ENCODE measurements around the gene SMIM20. TPM values are rescaled to one million over a fixed set of nuclear protein-coding genes. Genes with fewer than 3 reads are reported as not detected.

The SMIM20 gene
- total RNA-seq, 2 donors from 2014 or later = 12.1 to 19.0 TPM

- Mint-ChIP-seq H3K36me3 (no peaks in the 10 kb centered on the region), H3K27ac (no peak overlapping the region), H3K4me3 (no peak overlapping the region), H3K27me3 (peaks cover 13 to 28% of the 10 kb centered on the region in 2 donors), H3K4me1 (ENCODE audit: low read depth in 2 of 2) (peaks cover 0 to 3% of the 10 kb centered on the region in 2 donors), H3K9me3 (no peaks in the 10 kb centered on the region)
- DNase-seq (ENCODE audit: low spot score) = no peak
- ATAC-seq = no peak
Measured at GRCh38 chr4:25966171-25966570, 52.2 kb downstream of the SMIM20 start.

GRCh38 chr4:25969374-25970155 lies 55.5 kb downstream of the SMIM20 start:
- no peak for DNase-seq (ENCODE audit: low spot score)
- H3K27me3 Mint-ChIP-seq = peaks cover 13 to 33% of the 10 kb centered on the region in 2 donors
- H3K27ac Mint-ChIP-seq = no peak overlapping the region
- H3K4me3 Mint-ChIP-seq = no peak overlapping the region
- H3K9me3 Mint-ChIP-seq = no peaks in the 10 kb centered on the region
- peaks cover 0 to 3% of the 10 kb centered on the region in 2 donors for H3K4me1 Mint-ChIP-seq (ENCODE audit: low read depth in 2 of 2)
- H3K36me3 Mint-ChIP-seq = no peaks in the 10 kb centered on the region
- ATAC-seq = no peak

GRCh38 chr4:25970226-25970675 lies 56.2 kb downstream of the SMIM20 start:
- no peaks in the 10 kb centered on the region for H3K9me3 Mint-ChIP-seq
- H3K27me3 Mint-ChIP-seq = peaks cover 13 to 30% of the 10 kb centered on the region in 2 donors
- ATAC-seq (no peak), DNase-seq (ENCODE audit: low spot score) (no peak)
- H3K4me1 Mint-ChIP-seq (ENCODE audit: low read depth in 2 of 2) = peaks cover 0 to 3% of the 10 kb centered on the region in 2 donors
- H3K36me3 Mint-ChIP-seq = no peaks in the 10 kb centered on the region
- H3K4me3 Mint-ChIP-seq = no peak overlapping the region
- no peak overlapping the region for H3K27ac Mint-ChIP-seq

GRCh38 chr4:25970691-25971432 lies 56.8 kb downstream of the SMIM20 start:
- Mint-ChIP-seq H3K27me3 (peaks cover 13 to 26% of the 10 kb centered on the region in 2 donors), H3K36me3 (no peaks in the 10 kb centered on the region), H3K4me3 (no peak overlapping the region), H3K27ac (no peak overlapping the region), H3K4me1 (ENCODE audit: low read depth in 2 of 2) (peaks cover 0 to 3% of the 10 kb centered on the region in 2 donors), H3K9me3 (no peaks in the 10 kb centered on the region)
- ATAC-seq (no peak), DNase-seq (ENCODE audit: low spot score) (no peak)

DNA sequence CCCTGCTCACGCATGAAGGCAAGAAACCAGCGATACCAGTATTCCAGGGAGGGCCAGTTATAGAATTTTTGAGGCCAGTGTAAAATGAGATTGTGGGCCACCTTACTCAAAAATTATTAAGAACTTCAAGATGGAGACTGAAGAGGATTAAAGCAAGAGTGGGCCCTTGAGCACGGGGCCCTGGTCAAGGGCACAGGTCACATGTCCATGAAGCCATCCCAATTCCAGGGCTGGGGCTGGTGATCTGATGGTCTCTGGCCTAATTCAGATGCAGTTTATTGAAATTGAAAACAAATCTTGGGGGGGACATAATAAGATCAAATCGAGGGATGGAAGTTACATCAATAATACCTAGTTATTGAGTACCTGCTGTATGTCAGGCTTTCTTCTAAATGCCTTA lies 58.3 kb downstream of the SMIM20 start:
- Mint-ChIP-seq H3K36me3 (no peaks in the 10 kb centered on the region), H3K4me1 (ENCODE audit: low read depth in 2 of 2) (peaks cover 0 to 3% of the 10 kb centered on the region in 2 donors), H3K4me3 (no peak overlapping the region), H3K9me3 (no peaks in the 10 kb centered on the region), H3K27ac (no peak overlapping the region), H3K27me3 (peaks cover 13 to 19% of the 10 kb centered on the region in 2 donors)
- no peak for DNase-seq (ENCODE audit: low spot score)
- ATAC-seq = no peak

DNA sequence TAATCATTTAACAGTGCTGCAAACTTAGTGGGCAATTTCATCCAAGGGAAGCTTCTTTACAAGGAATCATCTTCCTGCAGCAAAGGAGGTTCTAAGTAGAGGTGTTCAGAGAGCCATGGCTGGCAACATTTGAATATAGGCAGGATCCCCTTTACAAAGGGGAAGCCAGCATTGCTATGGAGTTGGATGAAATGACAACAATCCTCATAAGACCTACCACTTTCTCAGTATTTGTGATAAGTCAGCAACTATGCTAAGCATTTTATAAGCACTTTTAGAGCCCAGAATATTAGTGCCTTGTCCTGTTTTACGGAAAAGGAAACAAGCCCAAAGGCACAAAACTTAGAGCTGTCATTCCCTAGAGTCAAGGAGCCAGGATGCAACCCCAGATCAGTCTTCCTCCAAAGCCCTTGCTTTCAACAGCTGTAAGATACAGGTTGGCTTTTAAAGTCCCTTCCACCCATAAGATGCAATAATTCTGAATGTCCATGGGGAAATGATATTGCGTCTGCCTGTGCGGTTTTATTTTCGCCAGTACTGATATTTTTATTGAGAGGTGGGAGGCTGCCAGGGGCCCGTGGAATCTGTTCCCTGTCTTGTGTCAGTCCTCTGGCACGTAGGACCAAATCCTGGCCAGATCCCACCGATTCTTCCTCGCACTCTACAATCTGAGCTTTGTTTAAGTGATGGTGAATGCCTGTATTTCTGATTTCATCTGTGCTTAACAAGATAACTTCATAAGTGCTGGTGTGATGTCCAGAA lies 59.1 kb downstream of the SMIM20 start:
- H3K27me3 Mint-ChIP-seq = peaks cover 13 to 17% of the 10 kb centered on the region in 2 donors
- ATAC-seq = no peak
- no peaks in the 10 kb centered on the region for H3K36me3 Mint-ChIP-seq
- H3K4me1 Mint-ChIP-seq (ENCODE audit: low read depth in 2 of 2) = peaks cover 0 to 3% of the 10 kb centered on the region in 2 donors
- no peak overlapping the region for H3K27ac Mint-ChIP-seq
- DNase-seq (ENCODE audit: low spot score) = no peak
- H3K9me3 Mint-ChIP-seq = no peaks in the 10 kb centered on the region
- no peak overlapping the region for H3K4me3 Mint-ChIP-seq

GRCh38 chr4:25976780-25977179 lies 62.8 kb downstream of the SMIM20 start:
- H3K27me3 Mint-ChIP-seq = peaks cover 0 to 8% of the 10 kb centered on the region in 2 donors
- no peak for ATAC-seq
- no peaks in the 10 kb centered on the region for H3K9me3 Mint-ChIP-seq
- H3K27ac Mint-ChIP-seq = no peak overlapping the region
- H3K4me3 Mint-ChIP-seq = no peak overlapping the region
- no peaks in the 10 kb centered on the region for H3K4me1 Mint-ChIP-seq (ENCODE audit: low read depth in 2 of 2)
- DNase-seq (ENCODE audit: low spot score) = no peak
- H3K36me3 Mint-ChIP-seq = no peaks in the 10 kb centered on the region

GRCh38 chr4:25977397-25978170 lies 63.6 kb downstream of the SMIM20 start:
- no peak for DNase-seq (ENCODE audit: low spot score)
- no peaks in the 10 kb centered on the region for H3K4me1 Mint-ChIP-seq (ENCODE audit: low read depth in 2 of 2)
- H3K27me3 Mint-ChIP-seq = peaks cover 0 to 7% of the 10 kb centered on the region in 2 donors
- no peaks in the 10 kb centered on the region for H3K36me3 Mint-ChIP-seq
- ATAC-seq = no peak
- H3K4me3 Mint-ChIP-seq = no peak overlapping the region
- H3K27ac Mint-ChIP-seq = no peak overlapping the region
- H3K9me3 Mint-ChIP-seq = no peaks in the 10 kb centered on the region

GRCh38 chr4:25978327-25978726 lies 64.3 kb downstream of the SMIM20 start:
- H3K4me1 Mint-ChIP-seq (ENCODE audit: low read depth in 2 of 2) = no peaks in the 10 kb centered on the region
- H3K27ac Mint-ChIP-seq = no peak overlapping the region
- H3K36me3 Mint-ChIP-seq = no peaks in the 10 kb centered on the region
- H3K4me3 Mint-ChIP-seq = no peak overlapping the region
- H3K9me3 Mint-ChIP-seq = no peaks in the 10 kb centered on the region
- peaks cover 0 to 7% of the 10 kb centered on the region in 2 donors for H3K27me3 Mint-ChIP-seq
- no peak for ATAC-seq
- DNase-seq (ENCODE audit: low spot score) = no peak

Other genes starting within 250 kb of the SMIM20 start
- gene SEL1L3, start 51.2 kb upstream of the SMIM20 start, total RNA-seq = 10 to 100 TPM; 35.0 to 54.4 TPM

Data from natural killer cell treated with Interleukin-12 subunit alpha and Interleukin-12 subunit beta and Interleukin-15 and Interleukin-18, amount 100 ng/mL, for 72 hours (primary cell).